HG02981 (cell line): ENCODE results near the gene KRTAP5-2.
"Not testable (repeated sequence)": the region's sequence is repeated elsewhere in the genome, so short reads cannot be mapped to it uniquely, and the experiment has no call there.

ENCODE experiments used
- ATAC-seq: cut with Tn5 transposase; IDR thresholded peaks from one replicate; pipeline ENCODE4 v1.9.1; 2021; ENCODE audit warnings: mild to moderate bottlenecking, moderate library complexity; ENCODE audit not compliant: unreplicated experiment

The KRTAP5-2 gene

DNA sequence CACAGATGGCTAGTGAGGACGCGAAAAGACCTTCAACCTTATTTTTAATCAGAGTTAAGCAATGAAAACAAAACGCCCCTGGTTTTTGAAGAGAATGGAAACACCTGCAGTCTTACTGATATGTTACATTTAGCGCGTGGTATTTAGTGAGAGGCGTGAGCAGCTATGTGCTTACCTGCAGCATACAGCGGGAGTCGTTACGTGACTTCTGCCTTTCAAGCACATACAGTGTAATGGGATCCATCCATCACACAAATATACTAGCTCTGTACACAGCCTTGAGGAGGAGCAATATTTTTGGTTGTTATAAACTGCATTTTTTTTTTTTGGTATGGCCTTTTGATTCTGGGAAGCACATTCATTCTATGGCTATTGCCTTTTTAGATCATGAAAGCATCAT lies 5.5 kb downstream of the KRTAP5-2 start:
- no peak for ATAC-seq

DNA sequence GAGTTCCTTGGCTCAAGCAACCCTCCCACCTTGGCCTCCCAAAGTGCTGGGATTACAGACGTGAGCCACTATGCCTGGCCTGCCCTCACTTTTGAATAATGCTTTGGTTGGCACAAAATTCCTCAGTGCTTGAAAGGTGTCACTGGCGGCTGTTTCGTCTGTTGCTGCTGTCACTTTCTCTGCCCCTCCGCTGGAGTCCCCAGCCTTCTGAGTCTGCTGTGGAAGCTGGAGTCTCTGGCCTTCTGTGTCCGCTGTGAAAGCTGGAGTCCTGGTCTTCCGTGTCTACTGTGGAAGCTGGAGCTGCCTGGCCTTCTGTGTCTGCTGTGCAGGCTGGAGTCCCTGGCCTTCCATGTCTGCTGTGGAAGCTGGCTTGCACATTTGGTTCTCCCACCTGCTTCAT lies 8.1 kb downstream of the KRTAP5-2 start:
- no peak for ATAC-seq

GRCh38 chr11:1589191-1589963 lies 8.7 kb downstream of the KRTAP5-2 start:
- ATAC-seq, result not testable (repeated sequence)

- no peak for ATAC-seq
These were observed 11.4 kb downstream of the KRTAP5-2 start for GRCh38 chr11:1586699-1587098.

GRCh38 chr11:1584661-1585370 lies 13.3 kb downstream of the KRTAP5-2 start, which contains the start of gene KRTAP5-1:
KRTAP5-1 (minus strand) TSS chr11:1585283; CDS start chr11:1585249, 34 bp downstream.
- ATAC-seq, result not testable (repeated sequence)

DNA sequence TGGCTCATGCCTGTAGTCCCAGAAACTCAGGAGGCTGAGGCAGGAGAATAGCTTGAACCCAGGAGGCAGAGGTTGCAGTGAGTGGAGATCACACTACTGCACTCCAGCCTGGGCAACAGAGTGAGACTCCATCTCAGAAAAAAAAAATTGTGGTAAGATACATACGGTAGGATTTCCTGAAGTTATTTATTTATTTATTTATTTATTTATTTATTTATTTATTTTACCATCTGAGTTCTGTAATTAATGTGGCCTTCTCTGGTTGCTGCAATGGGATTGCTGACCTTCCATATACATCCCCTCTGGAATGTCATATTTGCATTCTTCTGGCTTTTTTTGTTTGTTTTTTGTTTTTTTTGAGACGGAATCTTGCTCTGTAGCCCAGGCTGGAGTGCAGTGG lies 15.2 kb downstream of the KRTAP5-2 start:
- ATAC-seq, result not testable (repeated sequence)

DNA sequence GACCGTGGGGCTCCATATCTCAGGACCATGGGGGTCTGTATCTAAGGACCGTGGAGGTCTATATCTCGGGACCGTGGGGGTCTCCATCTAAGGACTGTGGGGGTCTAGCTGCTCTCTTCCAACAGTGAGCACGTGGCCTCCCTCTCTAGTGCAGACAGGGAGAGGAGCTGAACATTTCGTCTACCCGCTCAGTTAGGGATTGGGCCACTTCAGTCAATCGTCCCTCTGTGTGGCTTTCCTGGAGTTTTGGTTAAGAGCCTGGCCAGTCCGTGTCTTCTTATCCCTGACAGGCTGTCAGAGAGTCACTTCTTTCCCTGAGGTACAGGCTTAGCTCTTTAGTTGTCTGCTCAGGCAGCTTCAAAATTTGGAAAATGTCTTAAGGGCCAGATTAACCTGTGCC lies 16.1 kb downstream of the KRTAP5-2 start:
- no peak for ATAC-seq

DNA sequence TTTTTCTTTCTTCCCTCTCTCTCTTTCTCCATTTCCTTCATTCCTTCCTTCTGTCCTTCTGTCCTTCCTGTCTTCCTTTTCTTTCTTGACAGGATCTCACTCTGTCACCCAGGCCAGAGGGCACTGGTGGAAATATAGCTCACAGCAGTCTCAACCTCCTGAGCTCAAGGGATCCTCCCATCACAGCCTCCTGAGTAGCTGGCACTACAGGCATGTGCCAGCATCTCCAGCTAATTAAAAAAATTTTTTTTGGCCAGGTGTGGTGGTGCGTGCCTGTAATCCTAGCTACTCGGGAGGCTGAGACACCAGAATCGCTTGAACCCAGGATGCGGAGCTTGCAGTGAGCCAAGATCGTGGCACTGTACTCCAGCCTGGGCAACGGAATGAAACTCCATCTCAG lies 21.3 kb downstream of the KRTAP5-2 start:
- no peak for ATAC-seq

DNA sequence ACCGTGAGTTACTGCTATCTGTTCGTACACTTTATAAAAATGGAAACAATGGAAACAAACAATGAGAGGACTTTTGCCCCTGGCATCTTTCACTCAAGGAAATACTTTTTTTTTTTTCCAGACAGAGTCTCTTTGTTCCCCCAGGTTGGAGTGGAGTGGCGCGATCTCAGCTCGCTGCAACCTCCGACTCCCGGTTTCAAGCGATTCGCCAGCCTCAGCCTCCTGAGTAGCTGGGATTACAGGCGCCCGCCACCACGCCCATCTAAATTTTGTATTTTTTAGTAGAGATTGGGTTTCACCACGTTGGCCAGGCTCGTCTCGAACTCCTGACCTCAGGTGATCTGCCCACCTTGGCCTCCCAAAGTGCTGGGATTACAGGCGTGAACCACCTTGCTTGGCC lies 22.3 kb downstream of the KRTAP5-2 start:
- not testable (repeated sequence) for ATAC-seq

DNA sequence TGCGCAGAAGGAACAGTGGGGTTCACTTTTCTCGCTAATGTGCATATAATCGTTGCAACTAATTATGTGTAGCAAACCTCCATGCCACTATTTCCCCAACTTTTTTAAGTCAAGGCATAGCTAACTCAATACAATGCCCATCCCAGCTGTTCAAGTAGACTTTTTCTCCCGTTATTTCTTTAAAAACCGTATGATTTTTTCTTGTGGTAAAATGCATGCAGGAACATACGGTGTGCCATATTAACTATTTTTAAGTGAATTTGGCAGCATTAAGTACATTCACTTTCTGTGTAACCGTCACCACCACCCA lies 23.2 kb downstream of the KRTAP5-2 start:
- ATAC-seq, result no peak

GRCh38 chr11:1574238-1574932 lies 23.7 kb downstream of the KRTAP5-2 start:
- ATAC-seq, result no peak

DNA sequence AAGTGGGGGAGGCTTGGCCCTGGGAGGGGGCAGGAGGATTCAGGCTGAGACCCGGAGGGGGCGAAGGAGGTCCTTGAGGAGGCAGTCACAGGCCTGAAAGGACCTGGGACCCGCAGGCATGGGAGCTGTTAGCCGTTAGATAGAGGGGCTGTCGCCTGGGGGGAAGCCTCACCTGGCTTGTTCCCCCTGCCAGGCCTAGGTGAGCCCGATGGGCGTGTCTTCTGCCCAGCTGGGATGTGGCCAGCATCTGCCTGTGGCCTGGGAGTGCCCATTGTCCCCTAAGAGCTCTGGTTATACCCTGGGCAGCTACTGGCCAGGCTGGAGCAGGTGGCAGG lies 24.2 kb downstream of the KRTAP5-2 start:
- no peak for ATAC-seq

DNA sequence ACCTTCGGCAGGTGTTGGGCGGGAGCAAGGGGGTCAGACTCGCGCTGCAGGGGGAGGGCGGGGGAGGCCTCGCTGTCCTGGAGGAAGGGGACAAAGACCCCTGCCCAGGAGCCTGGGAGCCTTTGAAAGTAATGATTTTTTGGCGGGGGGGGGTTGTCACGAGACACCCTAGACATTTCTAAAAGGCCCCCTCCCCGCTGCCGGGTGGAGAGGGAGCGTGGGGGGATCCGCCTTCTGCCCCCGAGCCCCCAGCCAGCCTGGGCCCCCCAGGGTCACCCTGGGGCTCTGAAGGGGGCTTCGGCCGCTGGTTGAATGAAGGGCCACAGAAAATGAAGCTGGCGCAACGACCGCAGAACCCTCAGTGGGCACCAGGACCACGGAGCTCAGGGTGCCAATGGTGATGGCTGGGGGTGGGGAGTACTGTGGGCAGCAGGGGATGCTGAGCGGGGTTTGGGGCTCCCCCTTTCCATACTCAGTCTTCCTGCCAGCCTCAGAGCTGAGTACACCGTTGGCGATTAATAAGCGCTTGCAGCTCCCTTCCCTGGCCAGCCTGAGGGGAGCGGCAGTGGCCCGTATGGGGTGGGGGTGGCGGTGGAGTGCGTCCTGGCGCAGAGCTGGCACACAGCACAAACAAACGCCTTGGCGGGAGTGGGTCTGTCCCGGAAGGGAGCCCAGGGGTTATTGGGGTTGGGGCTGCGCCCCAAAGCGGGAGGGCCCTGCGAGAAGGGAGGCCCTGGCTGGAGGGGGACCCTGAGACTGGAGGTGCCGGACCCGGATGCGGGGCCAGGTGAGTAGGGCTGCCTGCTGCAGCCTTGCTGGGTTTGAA lies 24.8 kb downstream of the KRTAP5-2 start:
- ATAC-seq, result no peak

DNA sequence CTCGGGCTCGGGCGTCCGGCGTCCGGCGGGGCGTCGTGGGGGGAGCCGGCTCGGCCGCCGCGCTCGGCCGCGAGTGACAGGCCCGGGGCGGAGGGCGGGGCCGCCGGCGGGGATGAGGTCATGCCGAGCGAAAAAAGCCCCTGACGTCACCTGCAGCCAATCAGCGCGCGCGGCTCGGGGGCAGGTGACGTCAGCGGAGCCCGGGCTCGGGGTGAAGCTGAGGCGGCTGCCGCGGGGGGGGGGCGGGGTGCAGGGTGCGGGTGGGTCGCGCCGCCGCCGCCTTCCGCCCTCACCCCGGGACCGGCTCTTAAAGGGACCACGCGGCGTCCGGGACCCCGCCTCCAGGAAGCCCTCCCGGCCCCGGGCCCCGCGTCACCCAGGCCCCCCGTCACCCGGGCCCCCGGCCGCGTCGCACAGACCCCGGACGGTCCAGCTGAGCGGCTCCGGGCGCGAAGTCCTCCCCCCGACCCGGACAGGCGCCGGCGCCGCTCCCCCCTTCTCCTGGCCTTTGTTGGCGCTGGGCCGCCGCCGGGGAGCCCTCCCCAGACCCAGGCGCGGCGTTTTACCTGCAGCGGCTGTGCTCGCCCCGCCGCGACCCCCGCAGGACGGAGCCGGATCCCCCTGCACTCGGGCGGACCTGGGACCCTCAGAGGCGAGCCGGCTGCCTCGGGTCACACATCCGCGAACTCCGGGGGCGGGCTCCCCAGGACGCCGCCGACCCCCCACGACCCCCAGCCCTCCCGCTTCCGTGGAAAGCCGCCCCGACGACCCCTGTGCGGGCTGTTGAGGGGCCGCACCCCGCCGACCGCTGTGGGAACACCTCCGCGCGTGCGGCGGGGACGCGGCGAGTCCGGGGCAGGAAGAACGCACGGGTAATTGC lies 25.7 kb downstream of the KRTAP5-2 start, which contains the start of gene DUSP8:
Gene DUSP8 (minus strand): TSS at position 75 of the 880 bp plus-strand sequence. CDS start 6,445 bp downstream, outside the sequence.
- ATAC-seq, result peak; percentile 66

GRCh38 chr11:1571760-1572196 lies 26.3 kb downstream of the KRTAP5-2 start:
- ATAC-seq, result no peak

DNA sequence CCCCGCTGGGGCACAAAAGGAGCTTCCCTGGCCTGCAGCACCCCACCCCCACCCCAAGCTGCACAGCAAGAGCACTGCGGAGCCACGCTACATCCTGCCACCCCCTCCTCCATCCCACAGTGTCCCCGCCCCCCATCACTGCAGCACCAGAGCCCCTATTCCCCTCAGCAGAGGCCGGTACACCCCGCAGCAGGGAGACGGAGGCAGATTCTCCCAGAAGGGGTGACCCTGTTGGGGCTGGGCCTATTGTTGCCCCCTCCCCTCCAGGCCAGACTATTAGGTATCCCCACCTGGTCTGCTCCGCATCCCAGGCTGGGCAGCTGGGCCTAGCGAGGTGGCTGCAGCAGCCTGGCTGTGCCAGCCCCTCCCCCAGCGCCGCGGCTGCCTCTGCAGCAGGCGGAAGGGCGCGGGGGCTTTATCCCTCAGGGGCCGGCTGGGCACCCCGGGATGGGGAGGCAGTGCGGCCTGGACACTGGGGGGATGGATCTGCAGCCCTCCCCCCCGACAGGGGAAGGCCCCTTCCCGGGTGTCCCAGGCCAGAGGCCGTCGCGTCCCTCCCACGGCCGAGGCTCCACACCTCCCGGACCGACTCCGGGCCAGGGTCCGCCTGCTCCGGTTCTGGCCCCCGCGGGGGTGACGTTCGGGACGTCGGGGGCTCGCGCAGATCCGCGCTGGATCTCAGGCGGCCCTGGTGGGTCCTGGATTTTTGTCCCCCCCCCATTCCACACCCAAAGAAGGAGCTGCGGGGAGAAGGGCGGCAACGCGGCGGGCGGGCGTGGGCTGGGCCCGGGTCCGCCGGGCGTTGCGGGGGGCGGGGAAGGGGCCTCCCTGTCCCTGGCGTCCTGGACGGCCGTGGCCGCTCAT lies 27.0 kb downstream of the KRTAP5-2 start:
- no peak for ATAC-seq

GRCh38 chr11:1570531-1570895 lies 27.6 kb downstream of the KRTAP5-2 start:
- no peak for ATAC-seq

DNA sequence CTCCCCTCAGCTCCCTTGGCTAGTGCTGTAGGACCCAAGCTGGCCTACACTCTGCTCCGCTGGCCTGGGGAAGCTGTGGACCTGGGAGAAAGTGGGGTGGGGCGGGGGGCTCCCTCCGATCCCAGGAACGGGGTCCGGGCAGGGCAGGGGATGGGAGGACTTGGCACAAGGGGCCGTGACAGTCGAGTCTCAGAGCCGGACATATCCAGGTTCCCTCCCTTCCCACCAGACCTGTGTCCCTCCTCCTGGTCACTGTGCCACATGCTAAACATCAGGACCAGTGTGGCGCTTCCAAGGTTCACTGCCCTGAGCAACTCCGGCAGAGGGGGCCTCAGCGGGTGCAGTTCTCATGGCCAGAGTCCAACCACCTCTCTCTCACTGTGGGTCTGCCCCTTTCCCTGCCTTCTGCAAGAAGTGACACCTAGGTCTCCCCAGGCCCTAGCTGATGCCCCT lies 28.1 kb downstream of the KRTAP5-2 start:
- no peak for ATAC-seq

- no peak for ATAC-seq
These were observed 28.8 kb downstream of the KRTAP5-2 start for GRCh38 chr11:1569251-1569780.
